Measurements from ENCODE around the gene ROR1. TPM values are rescaled to one million over a fixed set of nuclear protein-coding genes. Genes with fewer than 3 reads are reported as not detected.

Gene ROR1
- total RNA-seq, 2 experiments from 2014 or later, result 0.10 to 0.14 TPM

Other genes starting within 250 kb of the ROR1 start
- 10 to 100 TPM; 25.3 to 27.5 TPM for gene PGM1, start 180.6 kb upstream of the ROR1 start, total RNA-seq

Data from activated naive CD4-positive, alpha-beta T cell treated with anti-CD3 and anti-CD28 coated beads for 36 hours (primary cell).